NCI-H2196 (cell line): Measurements from ENCODE around the gene VIPR2.
"Not testable (repeated sequence)": the region's sequence is repeated elsewhere in the genome, so short reads cannot be mapped to it uniquely, and the experiment has no call there.

Experiments
- DNase-seq: peaks from one replicate; lab custom pipeline; 2025; ENCODE audit not compliant: unreplicated experiment; lab: John Stamatoyannopoulos, UW

VIPR2 gene

DNA sequence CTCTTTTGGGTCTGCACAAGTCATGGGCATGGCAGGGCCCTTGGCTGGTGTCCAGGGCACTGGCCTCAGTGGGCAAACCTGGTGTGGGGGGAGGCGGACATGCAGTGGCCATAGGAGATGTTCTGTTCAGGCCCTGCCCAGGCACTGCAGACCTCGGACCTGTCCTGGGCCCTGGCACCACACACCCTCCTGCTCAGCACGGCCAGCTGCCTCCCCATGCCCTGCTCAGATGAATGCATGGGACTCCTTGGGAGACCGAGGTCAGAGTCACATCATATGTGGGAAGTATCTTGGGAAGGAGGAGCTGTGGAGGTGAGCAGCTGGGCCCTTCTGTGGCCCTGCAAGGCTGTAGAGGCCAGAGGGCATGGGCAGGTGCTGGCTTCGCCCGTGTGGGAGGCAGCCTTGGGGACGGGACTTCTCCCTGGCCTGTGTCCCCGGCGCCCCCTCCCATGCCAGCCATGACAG lies 130.8 kb downstream of the VIPR2 start:
- DNase-seq, result no peak

GRCh38 chr7:159013181-159013690 lies 131.4 kb downstream of the VIPR2 start:
- no peak for DNase-seq

DNA sequence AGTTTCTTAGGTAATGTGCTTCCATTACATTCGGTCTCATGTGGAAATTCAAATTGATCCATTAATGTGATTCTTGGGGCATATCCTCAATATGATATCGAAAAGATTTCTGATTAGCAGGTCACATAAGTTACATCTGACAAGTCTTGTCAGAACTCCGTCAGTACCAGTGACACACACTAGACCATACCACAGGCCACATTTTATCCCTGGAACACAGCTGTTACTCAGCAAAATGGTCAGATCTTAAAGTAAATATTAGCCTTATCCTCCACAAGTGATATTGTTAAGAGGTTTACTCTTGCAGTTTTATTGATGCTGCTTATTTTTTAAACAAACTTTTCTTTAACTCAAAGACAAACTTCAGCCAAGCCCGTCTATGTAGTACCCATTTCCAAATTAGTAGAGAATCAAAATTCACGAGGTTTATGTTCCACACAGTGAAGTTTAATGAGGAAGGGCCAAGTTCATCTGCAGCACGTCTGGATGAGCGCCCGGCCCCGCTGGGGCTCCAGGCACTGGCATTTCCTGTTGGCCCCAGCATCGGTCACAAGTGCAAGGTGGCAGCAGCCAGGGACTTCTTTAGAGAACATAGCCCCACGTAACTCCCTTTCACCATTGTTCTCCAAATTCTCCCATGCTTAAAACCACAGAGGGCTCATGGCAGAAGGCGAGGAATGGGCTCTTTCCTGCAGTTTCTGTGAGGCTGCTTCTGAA lies 132.2 kb downstream of the VIPR2 start:
- peak; percentile 21 for DNase-seq

DNA sequence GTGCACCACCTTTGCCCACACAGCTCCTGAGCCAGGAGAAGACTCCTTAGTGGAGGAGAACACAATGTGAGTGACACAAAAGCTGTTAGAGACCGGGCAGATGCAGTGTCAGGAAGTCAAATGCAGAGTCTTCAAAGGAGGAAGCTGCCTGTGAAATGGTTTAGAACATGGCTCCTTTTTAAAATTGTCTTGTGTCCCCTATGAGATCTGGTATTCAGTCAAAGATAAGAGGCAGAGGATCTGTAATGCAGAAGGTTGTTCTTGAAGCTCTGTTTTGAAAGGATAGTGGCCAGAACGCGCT lies 133.0 kb downstream of the VIPR2 start:
- DNase-seq, result no peak

- DNase-seq, result no peak
These were observed 133.5 kb downstream of the VIPR2 start for GRCh38 chr7:159010937-159011721.

DNA sequence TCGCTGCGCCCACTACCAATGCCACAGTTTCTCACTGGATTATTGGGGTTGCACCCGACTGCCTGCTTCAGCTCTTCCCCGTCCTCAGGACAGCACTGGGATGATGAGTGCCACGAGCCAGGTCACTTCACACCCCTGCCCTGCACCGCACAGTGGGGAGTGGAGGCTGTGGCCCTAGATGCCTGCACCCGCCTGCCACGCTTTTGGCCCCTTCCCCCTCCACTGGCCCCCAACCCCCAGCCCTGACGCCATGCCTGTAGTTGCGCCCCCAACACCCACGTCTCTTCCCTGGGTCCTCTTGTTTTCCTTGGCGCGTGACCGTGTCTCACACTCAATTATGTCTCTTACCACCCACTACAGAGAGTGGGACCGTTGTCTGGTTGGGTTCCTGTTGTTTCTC lies 134.3 kb downstream of the VIPR2 start:
- DNase-seq, result no peak

DNA sequence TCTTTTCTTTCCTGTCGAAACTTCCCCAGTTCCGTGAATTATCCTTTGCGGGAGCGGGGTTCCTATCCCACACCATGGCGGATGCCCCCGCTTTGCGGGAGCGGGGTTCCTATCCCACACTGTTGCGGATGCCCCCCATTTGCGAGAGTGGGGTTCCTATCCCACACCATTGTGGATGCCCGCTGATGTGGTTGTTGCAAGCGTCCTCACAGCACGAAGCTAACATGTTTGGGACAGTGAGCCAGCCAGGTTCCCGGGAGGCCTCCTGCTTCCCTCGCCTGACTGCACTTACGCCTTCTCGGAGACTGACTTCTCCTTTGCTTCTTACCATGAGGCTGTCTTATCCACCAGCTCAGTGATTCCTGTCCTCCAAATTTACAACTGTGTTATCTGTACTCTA lies 134.7 kb downstream of the VIPR2 start:
- DNase-seq, result no peak

GRCh38 chr7:159008417-159008816 lies 136.2 kb downstream of the VIPR2 start:
- no peak for DNase-seq

GRCh38 chr7:159007996-159008389 lies 136.7 kb downstream of the VIPR2 start:
- DNase-seq, result no peak

- no peak for DNase-seq
These were observed 137.2 kb downstream of the VIPR2 start for GRCh38 chr7:159007364-159007995.

- no peak for DNase-seq
These were observed 138.0 kb downstream of the VIPR2 start for GRCh38 chr7:159006610-159007130.

- not testable (repeated sequence) for DNase-seq
These were observed 138.6 kb downstream of the VIPR2 start for GRCh38 chr7:159006022-159006609.

DNA sequence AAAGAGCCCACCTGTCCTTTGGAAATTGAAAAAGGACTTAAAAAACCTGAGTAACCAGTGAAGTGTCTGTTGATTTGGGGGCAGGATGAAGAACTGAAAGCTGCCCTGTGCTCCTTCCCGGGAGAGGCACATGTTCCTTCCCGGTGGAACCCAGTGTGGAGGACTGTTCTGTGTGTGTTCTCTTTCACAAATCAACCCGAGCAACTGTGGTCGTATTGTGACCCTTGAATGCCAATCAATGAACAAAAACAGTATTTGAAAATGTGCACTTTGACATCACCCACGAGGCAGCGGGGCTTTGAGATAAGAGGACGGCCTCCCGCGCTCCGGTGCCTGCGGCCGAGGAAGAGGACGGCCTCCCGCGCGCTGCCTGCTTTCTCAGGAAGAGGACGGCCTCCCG lies 139.0 kb downstream of the VIPR2 start:
- no peak for DNase-seq

DNA sequence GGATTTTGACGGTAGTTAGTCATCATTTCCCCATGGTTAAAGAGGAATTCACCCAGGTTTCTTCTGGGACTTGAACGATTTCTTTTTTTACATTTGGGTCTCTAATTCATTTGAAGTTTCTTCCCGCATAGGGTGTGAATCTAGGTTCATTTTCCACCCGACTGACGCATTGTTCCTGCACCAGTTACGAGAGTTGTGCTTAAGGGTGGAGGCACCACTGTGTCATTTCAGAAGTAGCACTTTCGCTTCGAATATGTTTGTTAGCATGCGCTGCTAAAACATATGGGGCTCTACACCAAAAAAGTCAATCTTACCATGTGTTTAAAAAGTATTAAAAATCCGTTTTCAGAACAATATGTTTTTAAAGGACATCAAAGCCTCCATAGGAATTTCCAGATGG lies 140.3 kb downstream of the VIPR2 start:
- no peak for DNase-seq

DNA sequence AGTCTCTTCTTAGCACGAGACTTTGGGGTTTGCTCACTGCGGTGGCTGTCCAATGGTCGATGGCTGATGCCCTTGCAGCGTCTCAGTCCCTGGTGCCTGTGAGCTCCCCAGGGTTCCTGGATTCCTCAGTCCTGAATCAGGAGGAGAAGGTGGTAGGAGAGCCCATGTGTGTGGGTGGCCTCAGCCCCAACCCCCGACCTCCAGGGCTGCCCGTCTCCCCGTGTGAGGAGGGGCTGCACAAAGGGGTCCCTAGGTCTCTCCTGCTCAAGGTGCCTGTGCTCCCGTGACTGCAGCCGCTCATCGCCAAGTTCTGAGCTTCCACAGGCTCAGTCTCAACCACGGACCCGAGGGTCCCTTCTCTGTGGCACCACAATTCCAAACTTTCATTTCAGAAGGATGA lies 142.9 kb downstream of the VIPR2 start:
- DNase-seq, result no peak

DNA sequence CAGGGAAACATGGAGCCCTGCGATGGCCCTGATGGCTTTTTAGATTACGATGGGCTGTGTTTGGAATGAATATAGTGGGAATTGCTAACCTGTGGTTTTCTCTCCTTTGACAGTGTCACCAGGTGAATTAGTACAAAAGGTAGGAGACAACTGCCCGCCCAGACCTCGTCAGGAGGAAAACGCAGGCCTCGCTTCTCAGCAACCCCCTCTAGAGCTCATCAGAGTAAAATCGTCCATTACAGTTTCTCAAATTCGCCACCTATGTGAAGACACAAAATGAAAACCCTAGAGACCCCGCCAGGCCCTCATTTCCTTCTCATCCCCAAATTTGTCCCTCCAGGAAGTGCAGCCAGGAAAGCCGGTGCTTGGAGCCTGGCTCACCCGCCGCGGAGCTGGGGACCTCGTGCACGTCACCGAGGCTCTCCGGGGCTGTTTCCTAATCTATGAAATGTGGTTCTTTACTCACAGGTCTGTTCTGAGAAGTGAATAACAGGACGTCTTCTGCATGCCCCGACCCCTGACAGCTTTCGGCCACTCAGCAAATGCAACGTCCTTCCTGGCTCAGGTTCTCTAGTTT lies 143.7 kb downstream of the VIPR2 start:
- no peak for DNase-seq

DNA sequence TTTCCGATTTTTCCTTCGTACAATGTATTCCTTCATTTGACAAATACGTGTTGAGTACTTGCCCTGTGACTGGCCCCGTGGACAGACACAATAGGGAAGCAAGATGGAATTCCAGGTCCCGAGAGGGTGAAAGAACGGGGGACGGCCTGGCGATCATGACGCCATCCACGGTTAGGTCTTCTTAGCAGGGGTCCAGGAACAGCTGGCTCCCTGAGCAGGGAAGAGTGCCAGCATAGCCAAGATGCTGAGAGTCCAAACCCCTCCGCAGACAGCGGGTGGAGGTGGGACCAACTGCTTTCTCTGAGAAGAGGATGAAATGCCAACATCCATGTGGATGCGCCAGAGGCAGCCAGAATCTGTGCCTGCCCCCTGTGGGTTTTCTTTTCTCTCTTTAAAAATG lies 144.6 kb downstream of the VIPR2 start:
- DNase-seq, result no peak

GRCh38 chr7:158999496-158999895 lies 145.2 kb downstream of the VIPR2 start:
- no peak for DNase-seq

DNA sequence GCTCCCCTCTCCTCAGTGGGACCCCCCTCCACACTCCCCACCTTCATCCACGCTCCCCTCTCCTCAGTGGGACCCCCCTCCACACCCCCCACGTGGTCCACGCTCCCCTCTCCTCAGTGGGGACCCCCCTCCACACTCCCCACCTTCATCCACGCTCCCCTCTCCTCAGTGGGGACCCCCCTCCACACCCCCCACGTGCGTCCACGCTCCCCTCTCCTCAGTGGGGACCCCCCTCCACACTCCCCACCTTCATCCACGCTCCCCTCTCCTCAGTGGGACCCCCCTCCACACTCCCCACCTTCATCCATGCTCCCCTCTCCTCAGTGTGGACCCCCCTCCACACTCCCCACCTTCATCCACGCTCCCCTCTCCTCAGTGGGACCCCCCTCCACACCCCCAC lies 146.4 kb downstream of the VIPR2 start:
- not testable (repeated sequence) for DNase-seq

GRCh38 chr7:158997471-158997870 lies 147.2 kb downstream of the VIPR2 start:
- no peak for DNase-seq

GRCh38 chr7:158997110-158997453 lies 147.6 kb downstream of the VIPR2 start:
- DNase-seq, result no peak
